NCI-H345 (cell line): Measurements from ENCODE around the gene EFCAB7.

ENCODE experiments used
- DNase-seq: peaks from one replicate; lab custom pipeline; 2025; lab: John Stamatoyannopoulos, UW

EFCAB7 gene

DNA sequence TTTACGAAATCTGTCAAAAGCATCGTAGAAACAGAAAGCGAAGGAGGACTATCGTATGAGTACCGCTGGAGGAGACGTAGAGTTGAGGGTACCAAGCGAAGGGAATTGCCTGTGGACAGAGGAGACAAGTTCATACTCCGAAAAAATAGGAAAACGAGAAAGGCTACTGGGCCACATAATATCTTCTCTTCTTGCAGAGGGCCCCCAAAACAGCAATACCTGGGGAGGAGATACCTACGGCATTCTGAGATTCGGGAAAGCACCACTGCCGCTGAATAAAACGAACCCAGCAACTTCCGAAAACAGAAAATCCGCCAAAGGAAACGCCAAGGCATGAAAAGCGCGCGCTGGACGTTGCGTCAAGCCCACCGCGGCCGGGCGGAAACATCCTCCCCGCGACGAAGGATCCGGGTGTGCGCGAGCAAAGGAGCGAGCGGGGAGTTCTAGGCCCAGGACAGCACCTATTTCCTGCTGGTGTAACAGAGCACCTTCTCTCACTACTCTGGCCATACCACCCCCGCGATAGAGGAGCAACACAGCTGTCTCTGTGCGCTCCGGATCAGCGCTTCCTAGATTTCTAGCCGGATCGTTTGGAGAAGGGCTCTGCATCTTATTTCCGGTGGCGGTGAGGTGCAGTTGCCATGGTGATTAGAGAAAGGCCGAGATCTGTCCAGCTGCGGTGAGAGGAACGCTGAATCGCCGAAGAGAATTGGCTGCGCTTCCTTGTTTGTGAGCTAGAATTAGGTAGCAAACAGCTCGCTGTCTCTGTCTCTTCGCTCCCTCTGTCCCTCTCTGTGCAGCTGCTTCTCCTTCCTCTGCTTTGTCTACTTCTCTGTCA, at the start of gene EFCAB7, which contains the start of gene ITGB3BP:
EFCAB7 (plus strand) TSS at position 635 of the 838 bp plus-strand sequence. CDS start 2,048 bp downstream, outside the sequence.
ITGB3BP (minus strand) TSS at position 335 of the 838 bp plus-strand sequence; CDS start at position 243, 92 bp downstream.
- peak; percentile 94 for DNase-seq

GRCh38 chr1:63475761-63476160, 47.6 kb upstream of the EFCAB7 start:
- DNase-seq, result no peak

- DNase-seq, result no peak
These were observed 43.3 kb upstream of the EFCAB7 start for GRCh38 chr1:63480057-63480456.

- no peak for DNase-seq
These were observed 36.7 kb upstream of the EFCAB7 start for GRCh38 chr1:63486629-63487028.

- no peak for DNase-seq
These were observed 35.8 kb upstream of the EFCAB7 start for GRCh38 chr1:63487336-63488065.

GRCh38 chr1:63497577-63497976, 25.7 kb upstream of the EFCAB7 start:
- DNase-seq, result no peak

DNA sequence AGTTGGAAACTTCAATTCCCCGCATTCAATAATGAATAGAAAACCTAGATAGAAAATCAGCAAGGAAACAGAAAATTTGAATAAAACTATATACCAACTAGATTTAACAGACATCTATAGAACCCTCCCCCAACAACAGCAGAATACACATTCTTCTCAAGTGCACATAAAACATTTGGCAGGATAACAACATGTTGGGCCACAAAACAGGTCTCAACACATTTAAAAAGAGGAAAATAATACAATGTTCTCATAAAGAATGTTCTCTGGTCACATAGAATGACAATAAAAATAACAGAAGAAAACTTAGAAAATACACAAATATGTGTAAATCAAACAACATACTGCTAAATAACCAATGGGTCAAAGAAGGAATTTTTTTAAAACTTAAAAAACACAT, 25.2 kb upstream of the EFCAB7 start:
- DNase-seq, result no peak

DNA sequence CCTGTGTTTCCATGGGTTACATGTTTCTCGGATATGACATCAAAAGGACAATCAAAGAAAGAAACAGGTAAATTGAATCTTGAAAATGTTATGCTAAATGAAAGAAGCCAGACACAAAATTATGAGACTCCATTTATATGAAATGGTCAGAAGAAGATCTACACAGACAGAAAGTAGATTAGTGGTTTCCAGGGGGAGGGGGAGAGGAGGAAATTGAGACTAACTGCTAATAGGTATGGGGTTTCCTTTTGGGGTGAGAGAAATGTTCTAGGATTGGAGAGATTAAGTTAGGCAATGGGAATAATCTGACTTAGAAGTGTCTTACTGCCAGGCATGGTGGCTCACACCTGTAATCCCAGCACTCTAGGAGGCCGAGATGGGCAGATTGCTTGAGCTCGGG, 22.1 kb upstream of the EFCAB7 start:
- DNase-seq, result no peak

DNA sequence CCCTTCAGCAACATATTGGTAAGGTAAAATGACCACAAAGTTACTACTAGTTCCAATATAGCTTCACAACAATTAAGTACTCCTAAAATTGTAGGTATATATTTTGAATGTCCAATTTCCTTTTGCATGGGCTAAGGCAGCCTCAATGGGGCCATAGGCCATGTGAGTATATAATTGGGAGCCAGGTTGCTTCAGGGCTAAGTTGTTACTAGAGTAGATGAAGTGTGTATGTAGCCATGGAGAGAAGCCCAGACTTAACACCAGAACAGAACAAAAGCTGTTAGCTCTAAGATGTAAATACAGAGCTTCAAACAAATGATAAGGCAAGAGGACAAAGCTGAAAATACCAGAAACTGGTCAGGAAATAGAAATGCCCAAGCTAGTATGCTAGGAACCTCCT, 16.5 kb upstream of the EFCAB7 start:
- DNase-seq, result no peak

DNA sequence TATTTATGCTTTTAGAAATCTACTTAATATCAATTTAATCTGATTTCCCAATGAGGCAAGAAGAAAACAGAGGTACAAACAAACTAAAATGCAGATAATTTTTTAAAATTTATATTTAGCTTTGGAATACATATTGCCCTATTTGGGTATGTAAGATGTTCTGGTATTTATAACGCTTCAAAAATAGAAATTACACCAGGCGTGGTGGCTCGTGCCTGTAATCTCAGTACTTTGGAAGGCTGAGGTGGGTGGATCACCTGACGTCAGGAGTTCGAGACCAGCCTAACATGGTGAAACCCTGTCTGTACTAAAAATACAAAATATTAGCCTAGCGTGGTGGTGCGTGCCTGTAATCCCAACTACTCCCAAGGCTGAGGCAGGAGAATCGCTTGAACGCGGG, 13.6 kb upstream of the EFCAB7 start:
- no peak for DNase-seq

DNA sequence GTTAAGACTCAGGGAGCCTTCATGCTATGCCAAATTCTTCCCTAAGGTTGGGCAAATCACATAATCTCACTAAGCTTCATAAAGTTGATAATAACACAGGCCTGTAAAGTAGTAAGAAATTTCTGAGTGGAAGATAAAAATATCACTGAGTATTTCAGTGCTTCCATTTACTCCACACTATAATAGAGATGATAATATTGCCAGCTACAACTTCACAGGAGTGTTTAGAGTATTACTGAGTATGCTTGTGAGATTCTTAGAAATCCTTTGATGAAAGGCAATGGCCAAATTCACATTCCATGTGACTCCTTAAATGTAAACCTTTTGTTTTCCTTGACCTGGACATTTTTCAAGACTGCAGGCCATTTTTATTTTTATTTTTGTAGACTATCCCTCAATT, 10.7 kb upstream of the EFCAB7 start:
- no peak for DNase-seq

- no peak for DNase-seq
These were observed 6.7 kb upstream of the EFCAB7 start for GRCh38 chr1:63516629-63517028.

- DNase-seq, result peak; percentile 38
These were observed 413 bp downstream of the EFCAB7 start for GRCh38 chr1:63523738-63524137.

GRCh38 chr1:63524201-63524600, 876 bp downstream of the EFCAB7 start:
- no peak for DNase-seq

DNA sequence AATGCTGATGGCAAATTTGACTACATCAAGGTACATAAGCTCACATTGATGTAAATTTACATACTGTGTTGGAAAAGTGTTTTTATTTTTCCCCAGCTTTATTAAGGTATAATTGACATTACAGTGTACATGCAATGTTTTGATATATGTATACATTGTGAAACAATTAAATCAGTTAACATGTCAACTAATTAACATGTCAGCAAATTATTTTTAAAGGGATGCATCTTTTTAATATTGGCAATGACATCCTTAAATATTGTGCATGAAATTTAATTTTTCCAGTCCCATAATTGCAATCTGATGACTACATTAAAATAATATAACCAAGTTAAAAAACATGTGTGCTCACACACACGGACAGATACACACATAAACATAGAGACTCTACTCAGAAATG, 9.4 kb downstream of the EFCAB7 start:
- no peak for DNase-seq

DNA sequence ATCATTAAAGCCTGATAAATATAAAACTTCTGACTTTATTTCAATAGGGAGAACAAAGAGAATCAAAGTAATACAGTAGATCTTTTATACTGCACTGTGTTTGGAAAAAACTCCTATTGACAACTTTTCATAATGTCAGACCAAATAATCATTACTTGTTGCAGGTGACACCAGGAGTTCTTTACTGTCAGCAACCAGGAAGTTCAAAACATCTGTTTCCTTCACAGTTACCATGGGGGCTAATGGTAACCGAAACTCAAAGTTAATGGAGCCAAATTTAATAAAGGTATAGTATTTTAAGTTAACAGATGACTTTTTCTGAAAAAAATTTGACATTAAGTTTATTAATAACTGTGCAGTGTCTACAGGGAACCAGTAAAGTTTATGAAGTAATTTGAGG, 10.6 kb downstream of the EFCAB7 start:
- DNase-seq, result no peak

DNA sequence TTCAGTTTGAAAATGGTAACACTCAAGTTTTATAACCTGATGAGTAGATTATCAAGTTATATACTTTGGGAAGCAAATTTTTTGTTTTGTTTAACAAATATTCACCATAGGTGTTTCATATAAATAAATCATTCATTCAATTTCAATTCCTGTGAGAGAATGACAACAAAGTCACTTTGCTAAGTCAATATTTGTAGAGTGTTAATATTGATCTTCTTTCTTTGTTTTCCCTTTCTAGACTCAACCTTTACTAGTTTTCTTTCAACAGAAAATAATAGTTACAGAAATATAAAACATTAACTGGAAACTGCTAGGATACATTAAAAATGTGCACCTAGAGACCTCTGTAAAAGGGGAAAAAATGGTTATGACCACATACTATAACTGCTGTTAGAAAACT, 11.1 kb downstream of the EFCAB7 start:
- DNase-seq, result no peak

GRCh38 chr1:63537006-63537405, 13.7 kb downstream of the EFCAB7 start:
- DNase-seq, result no peak

DNA sequence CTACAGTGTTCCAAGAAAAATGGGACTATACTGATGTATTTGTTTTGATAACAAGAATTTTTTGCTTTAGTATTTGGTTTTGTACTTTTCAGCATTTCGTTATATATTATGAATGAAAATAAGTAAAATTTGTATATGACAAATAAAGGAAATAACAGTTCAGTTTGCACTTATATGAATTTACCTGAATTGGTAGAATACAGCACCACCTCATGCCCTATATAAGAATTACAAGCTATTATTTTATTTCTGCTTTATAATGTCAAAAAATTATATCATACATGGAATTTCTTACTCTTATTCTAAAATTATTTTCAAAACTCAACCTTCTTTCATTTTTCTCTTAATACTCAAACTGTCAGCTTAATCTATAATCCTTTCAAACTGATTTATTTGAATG, 14.6 kb downstream of the EFCAB7 start:
- DNase-seq, result no peak

- DNase-seq, result no peak
These were observed 22.5 kb downstream of the EFCAB7 start for GRCh38 chr1:63545780-63546179.

GRCh38 chr1:63547621-63548294, 24.4 kb downstream of the EFCAB7 start:
- DNase-seq, result no peak

DNA sequence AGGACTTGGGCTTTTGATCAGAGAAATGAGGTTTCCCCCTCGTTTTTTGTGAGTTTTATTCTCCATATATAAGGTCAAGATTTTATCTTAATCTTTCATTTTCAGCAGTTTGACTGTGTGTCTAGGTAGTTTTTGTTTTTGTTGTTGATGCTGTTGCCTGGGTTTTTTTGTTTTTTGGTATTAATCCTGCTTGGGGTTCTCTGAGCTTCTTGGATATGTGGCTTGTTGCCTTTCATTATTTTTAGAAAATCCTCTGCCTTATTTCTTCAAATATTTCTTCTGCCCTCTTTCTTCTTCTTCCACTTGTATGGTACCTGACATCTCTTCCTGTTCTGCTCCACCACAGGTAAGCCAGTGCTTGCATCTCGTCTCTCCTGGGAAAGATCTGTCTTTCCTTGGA, 25.0 kb downstream of the EFCAB7 start:
- DNase-seq, result no peak

- no peak for DNase-seq
These were observed 25.6 kb downstream of the EFCAB7 start for GRCh38 chr1:63548877-63549276.
